ENCODE data around the gene NPAS3. TPM values are rescaled to one million over a fixed set of nuclear protein-coding genes. Genes with fewer than 3 reads are reported as not detected.

Gene NPAS3
- total and polyA plus RNA-seq, 2 of the 8 experiments (the other 6 are each of a cell fraction or from before 2014, with no cell fraction given) = 0.11 to 0.60 TPM

GRCh38 chr14:33551963-33552362 is 613.3 kb downstream of the NPAS3 start:
- 43% methylated on average over 3 of the region's 3 CpGs; no CpG with 5 or more reads in 1 of the 2 experiments for WGBS, 2 experiments (ENCODE audit: extremely low coverage in 1 of 2, insufficient coverage in 1 of 2, insufficient read length in 1 of 2, insufficient replicate concordance in 2 of 2, low coverage in 1 of 2, low lambda C conversion rate in 2 of 2, missing lambda C conversion rate in 1 of 2)
- H3K27ac ChIP-seq (ENCODE audit: low read depth, low read length) = no peak overlapping the region
- H3K27me3 ChIP-seq (replicated peaks in 1 of 4; ENCODE audit: control insufficient read depth in 3 of 4, extremely low read depth in 1 of 4, insufficient read depth in 3 of 4, low read length in 3 of 4) = no peaks in the 10 kb centered on the region
- no peak overlapping the region for H2BK15ac ChIP-seq (ENCODE audit: low read length)
- H3K23ac ChIP-seq (ENCODE audit: insufficient read length) = no peak overlapping the region
- no peak overlapping the region for H2AFZ ChIP-seq (ENCODE audit: low read length)
- H3K23me2 ChIP-seq (ENCODE audit: low read depth, low read length) = no peaks in the 10 kb centered on the region
- no peak overlapping the region for H4K91ac ChIP-seq (replicated peaks; ENCODE audit: insufficient read length, low read length)
- no peak overlapping the region for H3K4ac ChIP-seq (replicated peaks; ENCODE audit: insufficient read length, low read depth, low read length)
- no peak overlapping the region for H3K4me2 ChIP-seq (ENCODE audit: insufficient read depth in 1 of 2, low read depth in 2 of 2, low read length in 2 of 2)
- no peak overlapping the region for H2BK20ac ChIP-seq (ENCODE audit: low read length)
- no peak overlapping the region for H3K56ac ChIP-seq (replicated peaks; ENCODE audit: insufficient read length, low read depth, low read length)
- H3K9ac ChIP-seq (replicated peaks in 1 of 4; ENCODE audit: extremely low read depth in 1 of 4, low read depth in 3 of 4, low read length in 3 of 4) = no peak overlapping the region
- H2AK5ac ChIP-seq (ENCODE audit: low read depth, low read length) = no peak overlapping the region
- DNase-seq (ENCODE audit: low read depth in 1 of 2, low spot score in 2 of 2) (no peak), FAIRE-seq (peak; percentile 88)
- H2BK120ac ChIP-seq (replicated peaks; ENCODE audit: low read depth, low read length) = no peak overlapping the region
- TF ChIP-seq POU5F1 (IDR thresholded peaks at IDR 0.05; ENCODE audit: low read depth, low read length) = no peak
- TF ChIP-seq GABPA (IDR thresholded peaks at IDR 0.05; ENCODE audit: borderline replicate concordance, insufficient read depth, low read length) = no peak
- TF ChIP-seq NRF1 (IDR thresholded peaks at IDR 0.05; ENCODE audit: low read depth, low read length) = no peak
- TF ChIP-seq KDM1A (IDR thresholded peaks at IDR 0.05; ENCODE audit: borderline replicate concordance, low read length) = 0 out of 2 replicates have a peak, but pooled peaks have one; percentile 49
- TF ChIP-seq E2F6 (IDR thresholded peaks at IDR 0.05) = peak; percentile 46; the same call in 1 of the 2 replicates
- no peak for TF ChIP-seq BACH1 (IDR thresholded peaks at IDR 0.05; ENCODE audit: low read length)
- TF ChIP-seq CHD1 (IDR thresholded peaks at IDR 0.05; ENCODE audit: low read depth, low read length) = no peak
- TF ChIP-seq MAX (IDR thresholded peaks at IDR 0.05) = peak; percentile 58; the same call in 1 of the 2 replicates
- no peak for TF ChIP-seq EGR1 (IDR thresholded peaks at IDR 0.05; ENCODE audit: borderline replicate concordance, low read depth, low read length)
- no peaks in the 10 kb centered on the region for H3K79me1 ChIP-seq (ENCODE audit: low read depth, low read length)
- H4K5ac ChIP-seq (ENCODE audit: insufficient read length, low read depth, low read length) = no peak overlapping the region
- H3K36me3 ChIP-seq (ENCODE audit: control insufficient read depth in 2 of 4, insufficient read depth in 4 of 4, low read length in 3 of 4) = no peaks in the 10 kb centered on the region
- H3K79me2 ChIP-seq (ENCODE audit: control insufficient read depth in 1 of 2, insufficient read depth in 2 of 2, low read length in 2 of 2) = no peaks in the 10 kb centered on the region
- H4K20me1 ChIP-seq (replicated peaks in 1 of 2; ENCODE audit: control insufficient read depth in 1 of 2, insufficient read depth in 2 of 2, low read length in 2 of 2) = no peaks in the 10 kb centered on the region
- H3K4me3 ChIP-seq (ENCODE audit: extremely low read depth in 1 of 4, insufficient read depth in 2 of 4, low read depth in 3 of 4, low read length in 4 of 4) = no peak overlapping the region
- no peak overlapping the region for H3K14ac ChIP-seq (ENCODE audit: insufficient read length)
- no peak overlapping the region for H4K8ac ChIP-seq (ENCODE audit: extremely low read depth, insufficient read depth, low read length)
- CTCF ChIA-PET (ENCODE audit: partially characterized antibody) = interaction anchor here (0.6 to 0.8 kb wide), 2 partner anchors 74 to 683 kb away, joined by 3 read pairs; no protein-coding TSS in a partner anchor
- H3K9me3 ChIP-seq (ENCODE audit: insufficient read depth in 2 of 2, low read depth in 1 of 2, low read length in 1 of 2) = no peaks in the 10 kb centered on the region
- no peak overlapping the region for H2BK5ac ChIP-seq (ENCODE audit: low read depth, low read length)
- H3K18ac ChIP-seq (ENCODE audit: extremely low read depth, low read length) = no peak overlapping the region
- H2BK12ac ChIP-seq (ENCODE audit: low read depth, low read length) = no peak overlapping the region
- POLR2A ChIA-PET (ENCODE audit: partially characterized antibody) = no interaction called here
- H3K4me1 ChIP-seq (replicated peaks in 1 of 4; ENCODE audit: control insufficient read depth in 3 of 4, insufficient read depth in 4 of 4, low read length in 3 of 4) = peaks cover 0 to 8% (median under 1%) of the 10 kb centered on the region in 4 experiments; a peak in 2 of 7 replicates

Measured in H1 (cell line).